GM18868 (cell line): Measurements from ENCODE around the gene MYCN.
"Not testable (repeated sequence)": the region's sequence is repeated elsewhere in the genome, so short reads cannot be mapped to it uniquely, and the experiment has no call there.

Experiments used
- ATAC-seq: cut with Tn5 transposase; IDR thresholded peaks from one replicate; pipeline ENCODE4 v1.9.1; 2021; ENCODE audit warnings: mild to moderate bottlenecking, moderate library complexity; ENCODE audit not compliant: unreplicated experiment

MYCN gene

GRCh38 chr2:15942711-15943345, 2.5 kb downstream of the MYCN start:
- no peak for ATAC-seq

- ATAC-seq: no peak
These were observed 3.3 kb downstream of the MYCN start for GRCh38 chr2:15943378-15944280.

- no peak for ATAC-seq
These were observed 4.1 kb downstream of the MYCN start for GRCh38 chr2:15944325-15945017.

- ATAC-seq: no peak
These were observed 5.8 kb downstream of the MYCN start for GRCh38 chr2:15945909-15946705.

GRCh38 chr2:15946983-15947382, 6.6 kb downstream of the MYCN start:
- no peak for ATAC-seq

GRCh38 chr2:15947431-15947830, 7.1 kb downstream of the MYCN start:
- ATAC-seq: no peak

GRCh38 chr2:15948704-15948957, 8.3 kb downstream of the MYCN start:
- no peak for ATAC-seq

- no peak for ATAC-seq
These were observed 8.8 kb downstream of the MYCN start for GRCh38 chr2:15949126-15949525.

- no peak for ATAC-seq
These were observed 9.2 kb downstream of the MYCN start for GRCh38 chr2:15949551-15949950.

- ATAC-seq: no peak
These were observed 10.0 kb downstream of the MYCN start for GRCh38 chr2:15950088-15950952.

GRCh38 chr2:15951936-15952335, 11.6 kb downstream of the MYCN start:
- not testable (repeated sequence) for ATAC-seq

GRCh38 chr2:15952451-15953146, 12.2 kb downstream of the MYCN start:
- ATAC-seq: no peak

GRCh38 chr2:15953147-15953630, 12.8 kb downstream of the MYCN start:
- no peak for ATAC-seq

GRCh38 chr2:15953891-15954680, 13.7 kb downstream of the MYCN start:
- ATAC-seq: no peak

GRCh38 chr2:15954761-15955160, 14.4 kb downstream of the MYCN start:
- no peak for ATAC-seq

- no peak for ATAC-seq
These were observed 15.1 kb downstream of the MYCN start for GRCh38 chr2:15955232-15955988.

GRCh38 chr2:15956230-15956629, 15.9 kb downstream of the MYCN start:
- no peak for ATAC-seq
